Measurements from ENCODE around the gene C3orf18.
A peak's percentile ranks its signal among the peaks of the same experiment; 100 is the strongest.
"Not testable (repeated sequence)": the region's sequence is repeated elsewhere in the genome, so short reads cannot be mapped to it uniquely, and the experiment has no call there.

C3orf18 gene

GRCh38 chr3:50519471-50520089 lies 48.0 kb downstream of the C3orf18 start:
- peak; percentile 61 for DNase-seq

- DNase-seq, result no peak
These were observed 49.1 kb downstream of the C3orf18 start for GRCh38 chr3:50518436-50518835.

DNA sequence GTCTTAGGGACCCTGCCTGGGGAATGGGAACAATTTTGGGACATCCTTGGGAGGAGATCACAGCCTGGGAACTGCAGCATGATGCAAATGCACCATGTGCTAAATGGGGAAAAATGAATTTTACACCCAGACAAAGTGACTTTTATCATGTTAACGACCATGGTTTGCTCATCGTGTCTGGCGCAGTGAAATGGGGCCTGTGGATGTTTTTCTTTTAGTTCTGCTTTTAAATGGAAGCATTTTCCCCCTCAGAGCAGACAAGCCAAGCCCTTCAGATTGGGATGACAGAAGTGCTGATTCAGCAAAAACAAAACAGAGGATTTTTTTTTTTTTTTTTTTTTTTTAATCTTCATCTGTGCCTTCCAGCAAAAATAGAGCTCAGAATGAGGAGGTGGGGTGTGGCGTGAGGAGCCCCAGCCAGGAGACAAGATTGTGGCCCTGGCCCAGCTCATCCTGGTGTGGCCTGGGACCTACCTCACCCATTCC lies 49.8 kb downstream of the C3orf18 start:
- no peak for DNase-seq

- no peak for DNase-seq
These were observed 51.1 kb downstream of the C3orf18 start for GRCh38 chr3:50516440-50516871.

DNA sequence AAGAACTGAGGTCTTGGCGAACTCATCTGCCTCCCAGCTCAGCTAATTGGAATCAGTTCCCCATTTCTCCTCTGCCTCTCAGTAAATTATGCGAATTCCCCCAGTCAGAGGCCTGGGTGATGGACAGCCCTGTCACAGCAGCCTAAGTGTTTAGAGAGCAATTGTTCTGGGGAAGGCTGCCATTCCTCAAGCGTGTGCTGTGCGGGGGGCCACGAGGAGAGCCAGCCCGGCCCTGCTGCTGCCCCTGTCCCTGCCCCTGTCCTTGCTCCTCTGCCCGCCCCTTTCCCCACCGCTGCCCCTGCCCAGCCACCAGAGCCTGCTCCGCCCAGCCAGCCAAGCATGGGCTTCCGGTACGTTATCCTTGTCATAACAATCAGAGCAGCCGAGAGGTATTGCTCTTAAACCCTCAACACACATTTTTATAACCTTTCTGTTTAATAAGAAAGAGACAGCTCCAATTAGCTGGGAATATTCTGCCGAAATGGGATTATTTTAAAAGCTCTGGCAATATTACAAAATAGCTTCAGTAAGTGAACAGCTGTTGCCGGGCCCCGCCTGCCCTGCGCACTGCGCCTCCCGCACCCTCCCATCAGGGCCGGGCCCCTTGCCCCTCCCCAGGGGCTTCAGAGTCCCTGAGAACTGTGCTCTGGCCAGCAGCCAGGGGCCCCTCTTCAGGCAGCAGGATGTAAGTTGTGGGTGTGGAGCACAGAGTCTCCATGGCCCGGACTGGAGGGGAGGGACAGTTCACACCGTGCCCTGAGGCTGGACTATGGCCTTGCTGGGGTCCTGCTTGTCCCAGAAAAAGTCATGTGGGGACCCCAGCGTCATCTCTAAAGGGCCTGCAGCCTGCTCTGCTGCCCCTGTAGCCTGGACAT lies 51.7 kb downstream of the C3orf18 start:
- peak; percentile 19 for DNase-seq

DNA sequence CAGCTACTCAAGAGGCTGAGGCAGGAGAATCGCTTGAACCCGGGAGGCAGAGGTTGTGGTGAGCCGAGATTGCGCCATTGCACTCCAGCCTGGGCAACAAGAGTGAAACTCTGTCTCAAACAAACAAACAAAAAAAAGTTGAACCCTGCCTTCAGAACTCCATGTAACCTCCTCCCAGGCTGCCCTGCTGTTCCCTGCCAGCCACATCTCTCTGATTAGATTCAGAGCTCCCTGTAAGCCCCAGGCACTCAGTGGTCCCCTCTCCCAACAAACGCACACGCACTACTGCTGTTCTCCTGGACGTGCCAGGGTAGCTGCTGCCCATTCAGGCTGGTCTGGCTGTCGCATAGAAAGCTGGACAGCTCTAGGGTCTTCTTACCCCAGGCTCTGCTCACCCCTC lies 54.6 kb downstream of the C3orf18 start:
- not testable (repeated sequence) for DNase-seq

GRCh38 chr3:50512131-50512530 lies 55.4 kb downstream of the C3orf18 start:
- DNase-seq, result no peak

DNA sequence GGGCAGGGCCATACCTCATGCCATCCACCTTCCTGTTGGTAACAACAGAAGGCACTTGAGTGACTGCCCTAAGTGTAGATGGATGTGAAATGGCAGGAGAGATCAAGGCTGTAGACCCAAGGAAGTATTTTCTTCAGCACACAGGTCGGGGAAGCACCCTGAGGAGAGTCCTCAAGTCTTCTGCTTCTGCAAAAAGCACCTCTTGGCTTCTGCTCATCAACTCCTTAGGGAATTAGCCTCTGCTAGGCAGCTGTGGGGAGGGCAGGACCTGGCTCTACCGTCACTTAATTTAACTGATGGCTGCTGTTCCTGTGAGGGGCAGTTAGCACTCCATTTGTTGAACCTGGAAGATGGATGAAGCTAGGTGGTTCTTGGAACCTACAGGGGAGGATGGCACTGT lies 57.2 kb downstream of the C3orf18 start:
- no peak for DNase-seq

DNA sequence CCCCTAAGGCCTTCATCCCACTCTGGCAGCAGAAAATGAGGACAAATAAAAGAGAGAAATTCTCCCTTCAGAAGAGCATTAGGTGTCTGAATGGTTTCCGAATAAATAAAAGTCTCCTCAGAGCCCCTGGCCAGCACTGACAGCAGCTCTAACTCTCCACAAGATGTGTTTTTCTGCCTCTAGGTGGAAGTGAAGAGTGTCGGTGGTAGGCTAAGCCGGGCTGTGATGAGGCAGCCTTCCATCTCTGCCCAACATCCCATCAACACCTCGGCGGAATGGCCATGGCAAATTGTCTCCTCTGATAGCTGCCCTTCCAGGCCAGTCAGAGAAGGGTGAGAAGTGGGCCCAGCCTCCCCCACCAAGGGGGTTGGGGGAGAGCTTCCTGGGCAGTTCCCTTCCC lies 57.8 kb downstream of the C3orf18 start:
- no peak for DNase-seq

DNA sequence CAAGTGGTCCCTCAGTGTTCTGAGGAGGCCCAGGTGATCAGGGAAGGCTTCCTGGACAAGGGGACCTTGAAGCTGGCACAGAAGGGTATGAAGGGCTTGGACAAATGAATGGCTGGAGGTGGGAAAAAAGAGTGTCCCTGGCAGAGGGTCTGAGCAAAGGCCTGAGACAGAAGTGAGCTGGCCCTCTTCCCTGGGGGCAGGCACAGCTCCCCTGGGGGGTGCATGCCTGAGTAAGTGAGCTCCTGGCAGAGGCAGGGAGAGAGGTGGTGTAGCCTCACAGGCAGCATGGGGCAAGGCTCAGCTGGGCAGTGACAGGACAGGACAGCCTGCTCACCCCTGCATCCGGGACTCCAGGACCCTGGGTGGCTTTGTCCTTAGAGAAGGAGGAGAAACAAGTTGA lies 58.7 kb downstream of the C3orf18 start:
- DNase-seq, result no peak
